Measurements from ENCODE around the gene IQGAP1.
A peak's percentile ranks its signal among the peaks of the same experiment; 100 is the strongest.
"Not testable (repeated sequence)": the region's sequence is repeated elsewhere in the genome, so short reads cannot be mapped to it uniquely, and the experiment has no call there.

The IQGAP1 gene, protein sequence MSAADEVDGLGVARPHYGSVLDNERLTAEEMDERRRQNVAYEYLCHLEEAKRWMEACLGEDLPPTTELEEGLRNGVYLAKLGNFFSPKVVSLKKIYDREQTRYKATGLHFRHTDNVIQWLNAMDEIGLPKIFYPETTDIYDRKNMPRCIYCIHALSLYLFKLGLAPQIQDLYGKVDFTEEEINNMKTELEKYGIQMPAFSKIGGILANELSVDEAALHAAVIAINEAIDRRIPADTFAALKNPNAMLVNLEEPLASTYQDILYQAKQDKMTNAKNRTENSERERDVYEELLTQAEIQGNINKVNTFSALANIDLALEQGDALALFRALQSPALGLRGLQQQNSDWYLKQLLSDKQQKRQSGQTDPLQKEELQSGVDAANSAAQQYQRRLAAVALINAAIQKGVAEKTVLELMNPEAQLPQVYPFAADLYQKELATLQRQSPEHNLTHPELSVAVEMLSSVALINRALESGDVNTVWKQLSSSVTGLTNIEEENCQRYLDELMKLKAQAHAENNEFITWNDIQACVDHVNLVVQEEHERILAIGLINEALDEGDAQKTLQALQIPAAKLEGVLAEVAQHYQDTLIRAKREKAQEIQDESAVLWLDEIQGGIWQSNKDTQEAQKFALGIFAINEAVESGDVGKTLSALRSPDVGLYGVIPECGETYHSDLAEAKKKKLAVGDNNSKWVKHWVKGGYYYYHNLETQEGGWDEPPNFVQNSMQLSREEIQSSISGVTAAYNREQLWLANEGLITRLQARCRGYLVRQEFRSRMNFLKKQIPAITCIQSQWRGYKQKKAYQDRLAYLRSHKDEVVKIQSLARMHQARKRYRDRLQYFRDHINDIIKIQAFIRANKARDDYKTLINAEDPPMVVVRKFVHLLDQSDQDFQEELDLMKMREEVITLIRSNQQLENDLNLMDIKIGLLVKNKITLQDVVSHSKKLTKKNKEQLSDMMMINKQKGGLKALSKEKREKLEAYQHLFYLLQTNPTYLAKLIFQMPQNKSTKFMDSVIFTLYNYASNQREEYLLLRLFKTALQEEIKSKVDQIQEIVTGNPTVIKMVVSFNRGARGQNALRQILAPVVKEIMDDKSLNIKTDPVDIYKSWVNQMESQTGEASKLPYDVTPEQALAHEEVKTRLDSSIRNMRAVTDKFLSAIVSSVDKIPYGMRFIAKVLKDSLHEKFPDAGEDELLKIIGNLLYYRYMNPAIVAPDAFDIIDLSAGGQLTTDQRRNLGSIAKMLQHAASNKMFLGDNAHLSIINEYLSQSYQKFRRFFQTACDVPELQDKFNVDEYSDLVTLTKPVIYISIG (N-terminal part only)

DNA sequence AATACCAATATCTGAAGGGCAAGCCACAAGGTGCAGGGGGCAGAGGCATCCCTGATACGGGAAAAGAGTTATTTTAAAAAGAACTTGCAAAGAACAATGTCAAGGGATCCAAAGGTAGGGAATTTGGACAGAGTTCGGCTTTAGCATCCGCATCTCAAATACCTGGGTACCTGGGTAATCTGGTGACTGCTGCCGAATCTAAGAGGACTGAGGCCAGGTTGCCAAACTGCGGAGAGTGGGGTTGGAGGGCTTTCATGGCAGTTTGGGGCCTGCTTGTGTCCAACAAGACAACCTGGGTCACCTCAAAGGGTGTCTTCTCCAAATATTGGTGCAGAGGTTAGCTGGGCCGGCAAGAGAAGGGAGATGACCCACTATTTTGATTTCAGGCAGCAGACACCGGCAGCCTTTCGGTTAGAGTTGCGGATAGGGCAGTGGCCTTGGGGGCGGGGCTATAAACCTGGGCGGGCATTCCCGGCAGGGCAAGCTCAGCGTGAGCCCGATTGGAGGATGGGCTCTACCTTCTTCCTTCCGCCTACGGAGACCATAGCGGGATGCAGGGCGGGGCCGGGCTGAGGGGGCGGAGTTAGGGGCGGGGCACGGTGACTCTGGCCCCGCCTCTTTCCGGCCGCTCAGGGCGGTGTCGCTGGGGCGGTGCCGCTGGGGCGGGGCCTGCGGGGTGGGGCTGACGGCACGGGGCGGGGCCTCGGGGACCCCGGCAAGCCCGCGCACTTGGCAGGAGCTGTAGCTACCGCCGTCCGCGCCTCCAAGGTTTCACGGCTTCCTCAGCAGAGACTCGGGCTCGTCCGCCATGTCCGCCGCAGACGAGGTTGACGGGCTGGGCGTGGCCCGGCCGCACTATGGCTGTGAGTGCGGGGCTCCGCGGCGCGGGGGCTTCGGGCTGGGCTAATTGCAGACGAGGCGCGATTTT lies at the start of gene IQGAP1:
IQGAP1 (plus strand) TSS at position 709 of the 928 bp plus-strand sequence; CDS start at position 809, 100 bp downstream.
- in situ Hi-C loops (cut with HindIII; ENCODE audit: low pct_unique_long_range_greater_than_20kb, low sequenced_read_pairs) = no loop called here
- peak; percentile 95 to 96 for DNase-seq (ENCODE audit: low read depth in 1 of 2, low spot score in 1 of 2)
- TF ChIP-seq JUND (IDR thresholded peaks at IDR 0.05; ENCODE audit: low read depth) = no peak

DNA sequence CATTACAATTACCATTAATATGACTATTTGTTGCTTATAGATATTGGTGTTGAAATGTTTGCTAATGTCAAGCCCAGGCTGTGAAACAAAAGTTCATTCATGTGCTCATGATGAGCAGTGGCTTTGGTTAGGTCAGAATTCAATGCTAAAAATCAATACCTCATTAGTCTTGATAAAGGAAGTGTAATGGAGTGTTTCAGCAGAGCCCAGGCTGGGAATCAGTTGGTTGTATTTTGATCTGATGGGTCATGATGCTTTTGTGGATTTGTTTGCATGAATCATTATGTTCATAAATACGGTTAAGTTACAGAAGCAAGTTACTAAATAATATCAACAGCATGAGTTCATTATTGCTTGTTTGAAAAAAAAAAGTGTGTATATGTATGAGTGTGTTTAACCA lies 49.5 kb upstream of the IQGAP1 start:
- in situ Hi-C loops (cut with HindIII; ENCODE audit: low pct_unique_long_range_greater_than_20kb, low sequenced_read_pairs) = no loop called here
- no peak for TF ChIP-seq JUND (IDR thresholded peaks at IDR 0.05; ENCODE audit: low read depth)
- DNase-seq (ENCODE audit: low read depth in 1 of 2, low spot score in 1 of 2) = no peak

DNA sequence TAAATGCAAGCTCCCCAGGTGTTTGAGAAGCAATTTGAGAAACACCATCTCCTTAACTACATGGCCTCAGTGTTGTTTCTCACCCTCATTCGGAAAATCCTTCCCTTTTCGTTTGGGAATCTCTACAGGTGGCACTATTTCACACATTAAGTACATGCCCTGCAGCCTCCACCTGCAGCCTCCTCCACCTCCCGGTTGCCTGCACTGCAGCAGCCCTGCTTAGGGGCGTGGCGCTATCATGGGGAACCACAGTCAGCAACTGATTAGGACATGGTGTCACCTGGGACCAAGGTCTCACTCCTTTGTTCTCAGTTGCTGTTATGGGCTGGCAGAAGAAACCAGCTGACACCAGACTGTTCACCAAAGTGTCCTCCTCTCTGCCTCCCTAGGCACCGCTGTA lies 47.7 kb upstream of the IQGAP1 start:
- in situ Hi-C loops (cut with HindIII; ENCODE audit: low pct_unique_long_range_greater_than_20kb, low sequenced_read_pairs) = no loop called here
- peak in 1 of 2 experiments; percentile 72 for DNase-seq (ENCODE audit: low read depth in 1 of 2, low spot score in 1 of 2)
- no peak for TF ChIP-seq JUND (IDR thresholded peaks at IDR 0.05; ENCODE audit: low read depth)

DNA sequence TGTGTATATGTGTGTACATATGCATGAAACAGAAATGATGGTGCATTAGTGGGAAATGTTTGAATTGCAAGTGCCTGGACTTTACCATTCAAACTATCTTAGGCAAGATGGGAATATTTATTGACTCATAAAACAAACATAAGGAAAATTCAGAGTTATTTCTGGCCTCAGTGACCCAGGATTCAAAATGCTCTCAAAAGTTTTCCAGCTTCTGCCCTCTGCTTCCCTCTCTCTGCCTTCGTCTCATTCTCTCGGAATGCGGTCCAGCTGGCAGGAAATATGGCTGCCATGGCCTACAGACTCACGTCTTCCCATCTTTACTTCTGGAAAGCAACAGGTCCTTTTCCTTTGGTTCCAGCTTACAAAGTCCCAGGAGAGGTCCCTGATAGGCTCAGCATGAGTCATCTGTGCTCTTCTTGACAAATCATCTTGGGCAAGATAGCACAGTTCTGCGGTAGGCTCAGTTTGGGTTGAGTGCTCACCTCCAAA lies 44.7 kb upstream of the IQGAP1 start:
- DNase-seq (ENCODE audit: low read depth in 1 of 2, low spot score in 1 of 2) = no peak
- in situ Hi-C loops (cut with HindIII; ENCODE audit: low pct_unique_long_range_greater_than_20kb, low sequenced_read_pairs) = no loop called here
- TF ChIP-seq JUND (IDR thresholded peaks at IDR 0.05; ENCODE audit: low read depth) = no peak

DNA sequence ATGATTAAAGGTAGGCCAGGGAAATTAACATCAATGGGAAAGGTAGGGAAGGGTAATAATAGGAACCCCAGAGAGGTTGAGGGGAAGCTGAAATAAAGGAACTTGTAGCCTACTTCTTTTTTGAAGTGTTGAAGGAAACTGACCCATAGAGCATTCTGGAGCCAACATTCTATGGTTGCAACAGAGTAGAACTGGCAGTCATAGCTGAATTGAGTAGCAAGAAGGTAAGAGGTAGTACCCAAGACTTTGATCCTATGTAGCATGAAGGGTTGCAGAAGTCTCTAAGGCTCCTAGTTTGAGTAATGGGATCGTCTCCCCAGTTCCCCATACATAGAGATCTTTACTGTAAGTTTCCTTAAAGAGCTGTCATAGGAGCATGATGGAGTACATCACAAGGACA lies 43.4 kb upstream of the IQGAP1 start:
- DNase-seq (ENCODE audit: low read depth in 1 of 2, low spot score in 1 of 2) = no peak
- in situ Hi-C loops (cut with HindIII; ENCODE audit: low pct_unique_long_range_greater_than_20kb, low sequenced_read_pairs) = no loop called here
- TF ChIP-seq JUND (IDR thresholded peaks at IDR 0.05; ENCODE audit: low read depth) = no peak

DNA sequence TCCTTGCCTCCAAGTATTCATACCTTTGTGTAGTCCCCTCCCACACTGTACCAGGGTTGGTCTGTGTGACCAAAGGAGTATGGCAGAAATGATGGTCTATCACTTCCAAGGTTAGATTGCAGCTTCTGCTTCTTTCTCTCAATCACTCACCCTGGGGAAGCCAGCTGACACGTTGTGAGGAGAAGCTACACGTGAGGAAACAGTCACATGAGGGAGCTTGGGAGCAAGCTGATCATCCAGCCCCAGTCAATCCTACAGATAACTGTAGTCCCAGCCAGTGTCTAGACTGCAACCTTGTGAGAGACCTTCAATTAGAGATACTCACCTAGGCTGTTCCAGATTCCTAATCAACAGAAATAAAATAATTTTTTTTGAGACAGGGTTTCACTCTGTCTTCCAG lies 42.2 kb upstream of the IQGAP1 start:
- in situ Hi-C loops (cut with HindIII; ENCODE audit: low pct_unique_long_range_greater_than_20kb, low sequenced_read_pairs) = no loop called here

DNA sequence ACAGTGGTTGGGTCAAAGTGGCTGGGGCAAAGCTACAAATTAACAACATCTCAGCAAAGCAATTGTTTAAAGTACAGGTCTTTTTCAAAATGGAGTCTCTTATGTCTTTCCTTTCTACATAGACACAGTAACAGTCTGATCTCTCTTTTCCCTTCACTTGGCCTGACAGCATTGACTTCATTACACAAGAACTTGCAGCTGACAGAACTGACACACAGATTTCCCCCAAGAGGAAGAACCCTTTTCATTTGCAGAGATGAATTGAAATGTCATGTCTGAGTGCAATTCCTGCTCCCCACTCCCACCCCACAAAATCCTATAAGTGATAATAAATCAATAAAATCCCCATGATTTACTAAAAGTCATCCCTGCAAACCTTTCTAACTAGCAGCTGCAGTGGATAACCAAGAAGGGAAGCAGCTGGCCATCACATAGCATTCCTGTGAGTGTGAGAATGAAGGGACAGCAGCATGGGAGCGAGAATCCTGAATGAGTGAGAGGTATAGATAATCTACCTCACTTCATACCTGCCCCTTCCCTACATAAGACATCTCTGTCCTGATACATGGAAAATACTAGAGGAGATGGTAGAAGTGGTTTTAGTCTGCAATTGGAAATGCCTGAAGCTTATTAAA lies 40.5 kb upstream of the IQGAP1 start:
- DNase-seq (ENCODE audit: low read depth in 1 of 2, low spot score in 1 of 2); in situ Hi-C loops (cut with HindIII; ENCODE audit: low pct_unique_long_range_greater_than_20kb, low sequenced_read_pairs): not testable (repeated sequence)

More for the DNA sequence above, 42.2 kb upstream of the IQGAP1 start:
- TF ChIP-seq JUND (IDR thresholded peaks at IDR 0.05; ENCODE audit: low read depth) = no peak
- DNase-seq (ENCODE audit: low read depth in 1 of 2, low spot score in 1 of 2) = no peak

DNA sequence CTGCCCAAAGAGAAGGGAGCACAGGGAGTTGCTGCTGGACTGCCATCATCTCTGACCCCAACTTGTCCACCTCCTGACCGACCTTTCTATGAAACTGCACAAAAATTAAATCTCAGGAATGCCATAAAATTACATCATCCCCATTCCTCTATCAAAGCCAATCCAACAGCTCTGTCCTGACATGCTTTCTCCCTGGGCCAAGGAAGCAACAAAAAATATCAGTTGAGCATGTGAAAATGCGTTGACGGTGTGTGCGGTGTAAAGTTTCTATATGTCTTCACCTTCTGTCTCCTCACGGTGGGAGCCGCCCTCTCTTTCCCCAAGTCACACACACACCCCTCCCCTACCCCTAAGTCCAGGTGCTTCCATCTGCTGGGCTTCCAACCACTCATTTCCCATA lies 39.6 kb upstream of the IQGAP1 start:
- TF ChIP-seq JUND (IDR thresholded peaks at IDR 0.05; ENCODE audit: low read depth) = no peak
- in situ Hi-C loops (cut with HindIII; ENCODE audit: low pct_unique_long_range_greater_than_20kb, low sequenced_read_pairs) = no loop called here
- DNase-seq (ENCODE audit: low read depth in 1 of 2, low spot score in 1 of 2) = no peak

DNA sequence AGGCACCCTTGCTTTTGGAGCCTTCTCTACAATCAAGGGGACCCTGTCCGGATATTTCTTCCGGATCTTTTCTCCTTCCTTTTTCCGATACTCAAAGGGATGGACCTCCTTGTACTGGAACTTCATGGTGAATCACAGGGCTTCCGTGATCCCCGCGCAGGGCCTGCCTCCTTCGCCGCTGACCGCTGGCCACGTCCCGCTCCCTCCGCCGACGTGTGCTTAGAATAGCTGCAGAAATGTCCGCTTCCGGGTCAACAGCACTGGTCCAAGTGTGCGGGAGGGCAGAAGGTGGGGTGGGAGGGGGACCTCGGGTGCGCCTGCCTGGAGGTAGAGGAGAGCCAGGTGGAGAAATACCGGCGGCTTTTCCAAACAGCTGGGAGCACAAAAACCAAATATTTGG lies 39.0 kb upstream of the IQGAP1 start:
- in situ Hi-C loops (cut with HindIII; ENCODE audit: low pct_unique_long_range_greater_than_20kb, low sequenced_read_pairs) = no loop called here
- TF ChIP-seq JUND (IDR thresholded peaks at IDR 0.05; ENCODE audit: low read depth) = no peak
- no peak for DNase-seq (ENCODE audit: low read depth in 1 of 2, low spot score in 1 of 2)

DNA sequence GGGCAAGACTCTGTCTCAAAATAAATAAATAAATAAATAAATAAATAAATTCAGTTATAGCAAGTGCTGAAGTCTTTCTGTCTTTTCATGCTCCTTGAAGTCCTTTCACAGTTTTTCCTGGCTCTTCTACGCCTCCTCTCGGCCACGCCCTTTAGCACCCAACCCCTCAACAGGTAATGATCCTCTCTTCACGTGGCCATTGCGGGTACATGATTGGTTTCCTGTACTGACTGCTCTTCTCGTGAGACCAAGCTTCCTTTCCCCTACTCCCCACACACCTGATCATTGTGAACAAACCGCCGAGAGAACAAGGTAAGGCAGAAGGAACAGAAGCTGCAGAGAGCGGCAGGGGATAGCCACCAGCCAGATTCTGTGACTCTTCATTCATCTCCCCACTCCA lies 38.2 kb upstream of the IQGAP1 start:
- no peak for TF ChIP-seq JUND (IDR thresholded peaks at IDR 0.05; ENCODE audit: low read depth)
- no peak for DNase-seq (ENCODE audit: low read depth in 1 of 2, low spot score in 1 of 2)
- in situ Hi-C loops (cut with HindIII; ENCODE audit: low pct_unique_long_range_greater_than_20kb, low sequenced_read_pairs) = no loop called here

All from T47D (cell line).